HG03558 (cell line): ENCODE data around the gene TBCC.
A peak's percentile ranks its signal among the peaks of the same experiment; 100 is the strongest.

Experiments used
- ATAC-seq: cut with Tn5 transposase; IDR thresholded peaks from one replicate; pipeline ENCODE4 v1.9.1; 2021; ENCODE audit warnings: moderate number of reproducible peaks; ENCODE audit not compliant: unreplicated experiment; ENCODE audit errors: extremely low read depth

TBCC gene

GRCh38 chr6:42745640-42746462, at the start of gene TBCC:
Gene TBCC (minus strand): TSS chr6:42746103. CDS start chr6:42746073, 30 bp downstream.
- peak; percentile 61 for ATAC-seq

GRCh38 chr6:42795651-42796050, 49.7 kb upstream of the TBCC start:
- ATAC-seq = no peak

- ATAC-seq = no peak
These were observed 45.9 kb upstream of the TBCC start for GRCh38 chr6:42791706-42792320.

GRCh38 chr6:42790549-42791181, 44.8 kb upstream of the TBCC start:
- ATAC-seq = no peak

GRCh38 chr6:42788671-42789070, 42.8 kb upstream of the TBCC start:
- ATAC-seq = no peak

GRCh38 chr6:42787063-42787472, 41.2 kb upstream of the TBCC start:
- ATAC-seq = no peak

GRCh38 chr6:42786525-42786985, 40.7 kb upstream of the TBCC start:
- no peak for ATAC-seq

DNA sequence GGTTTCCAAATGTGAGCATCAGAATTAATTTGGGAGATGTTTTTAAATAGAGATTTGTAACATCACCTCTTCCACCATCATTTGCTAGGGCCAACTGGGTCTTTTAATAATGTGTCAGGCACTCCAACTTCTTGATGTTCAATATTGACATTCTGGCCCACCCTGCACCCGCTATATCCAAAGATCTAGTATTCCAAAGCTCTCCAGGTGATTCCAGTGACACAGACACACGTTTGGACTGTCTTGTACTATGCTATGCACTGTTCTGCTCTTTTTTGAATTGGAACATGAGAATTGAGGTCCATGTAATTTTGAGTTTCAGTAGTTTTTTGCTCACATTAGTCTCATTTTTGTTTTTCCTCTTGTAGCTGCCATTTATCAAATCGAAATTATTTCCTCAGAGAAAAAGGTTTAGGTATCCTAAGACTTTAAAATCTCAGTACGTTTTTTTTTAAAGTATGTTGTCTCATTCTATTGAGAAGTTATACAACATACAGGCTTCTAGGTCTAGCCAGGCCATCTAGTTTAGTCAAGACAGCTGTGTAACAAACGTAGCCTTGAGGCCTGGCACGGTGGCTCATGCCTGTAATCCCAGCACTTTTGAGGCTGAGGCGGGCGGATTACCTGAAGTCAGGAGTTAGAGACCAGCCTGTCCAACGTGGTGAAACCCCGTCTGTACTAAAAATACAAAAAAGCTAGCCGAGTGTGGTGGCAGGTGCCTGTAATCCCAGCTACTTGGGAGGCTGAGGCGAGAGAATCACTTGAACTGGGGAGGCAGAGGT, 39.0 kb upstream of the TBCC start:
- ATAC-seq = no peak

GRCh38 chr6:42783876-42784642, 38.2 kb upstream of the TBCC start:
- ATAC-seq = no peak

- ATAC-seq = no peak
These were observed 37.4 kb upstream of the TBCC start for GRCh38 chr6:42783177-42783875.

GRCh38 chr6:42782689-42783176, 36.8 kb upstream of the TBCC start:
- ATAC-seq = no peak

GRCh38 chr6:42781796-42782688, 36.1 kb upstream of the TBCC start, which contains the start of gene BICRAL:
Gene BICRAL (plus strand): TSS chr6:42782052. CDS start chr6:42822023, 39,971 bp downstream.
- ATAC-seq = no peak

DNA sequence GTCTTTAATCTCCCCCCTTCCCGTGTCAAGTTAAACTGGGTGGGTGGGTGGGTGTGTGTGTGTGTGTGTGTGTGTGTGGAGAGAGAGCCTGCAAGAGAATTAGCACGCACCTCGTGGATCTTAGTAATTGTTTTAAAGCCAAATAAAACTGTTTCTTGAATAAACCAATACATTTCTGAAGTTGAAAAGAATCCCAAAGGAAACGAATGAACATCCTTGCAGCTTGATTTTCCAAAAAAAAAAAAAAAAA, 35.6 kb upstream of the TBCC start:
- ATAC-seq = no peak

- no peak for ATAC-seq
These were observed 33.6 kb upstream of the TBCC start for GRCh38 chr6:42779521-42779920.

DNA sequence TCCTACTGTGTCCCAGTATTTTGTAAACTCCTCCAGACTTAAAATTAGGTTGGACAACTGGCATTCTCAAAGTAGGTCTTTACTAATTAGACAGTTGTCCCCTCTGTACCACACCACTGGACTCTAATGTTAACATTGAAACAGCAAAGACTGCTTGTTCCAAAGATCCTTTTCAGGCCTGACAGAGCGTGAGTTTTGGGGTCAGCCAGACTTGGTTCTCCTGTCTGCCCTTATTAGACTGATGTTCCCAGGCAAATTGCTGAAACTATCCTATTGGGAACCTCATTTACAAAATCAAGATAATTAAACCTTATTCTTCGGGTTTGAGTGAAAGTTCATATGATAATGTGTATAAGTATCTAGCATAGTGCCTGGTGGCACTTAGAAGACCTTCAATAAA, 32.2 kb upstream of the TBCC start:
- ATAC-seq = no peak

DNA sequence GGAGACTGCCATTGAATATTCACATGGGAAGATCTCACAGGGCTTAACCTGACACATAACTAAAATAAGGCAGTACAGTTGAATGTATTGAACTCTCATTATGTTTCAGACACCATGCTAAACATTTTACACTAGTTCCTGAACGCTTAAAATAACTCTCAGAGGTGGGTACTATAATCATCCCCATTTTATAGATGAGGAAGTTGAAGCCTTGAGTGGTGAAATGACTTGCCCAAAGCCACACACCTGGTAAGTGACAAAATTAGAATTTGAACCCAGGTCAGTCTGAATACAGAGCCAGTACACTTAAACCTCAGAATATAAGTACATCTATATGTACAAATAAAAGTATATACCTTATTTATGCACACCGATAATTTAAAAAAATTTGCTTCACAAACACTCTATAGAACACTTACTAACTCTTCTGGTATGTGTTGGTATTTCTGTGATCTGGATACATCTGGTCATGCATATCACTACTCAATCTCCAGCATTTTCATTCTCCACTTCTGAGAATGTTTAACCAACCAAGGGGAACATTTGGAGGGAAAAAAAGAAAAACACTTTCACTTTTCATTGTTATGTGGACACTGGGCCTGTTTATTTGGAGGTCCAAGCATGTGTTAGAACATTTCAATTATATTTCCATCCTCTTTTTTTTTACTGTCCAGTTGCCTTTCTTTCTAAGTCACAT, 31.4 kb upstream of the TBCC start:
- ATAC-seq = no peak

GRCh38 chr6:42774821-42775487, 29.1 kb upstream of the TBCC start:
- peak; percentile 31 for ATAC-seq
